Mesenchymal stem cell (in vitro differentiated cells and primary cell): Measurements from ENCODE around the gene SIGLEC11.

Source experiments
- DNase-seq: peaks from one replicate; pipeline ENCODE4 v3.0.0-alpha.2; 2013
- H2AFZ ChIP-seq: one replicate; pipeline ENCODE4 v1.6.1; 2013; ENCODE audit warnings: low read depth, mild to moderate bottlenecking, control low read depth, inconsistent platforms, low read length, moderate library complexity
- H2AK5ac ChIP-seq: 2 replicates; pipeline ENCODE4 v1.6.1; 2013; ENCODE audit warnings: low read length, moderate library complexity, mild to moderate bottlenecking, inconsistent platforms; ENCODE audit not compliant: severe bottlenecking
- H2BK120ac ChIP-seq: one replicate; pipeline ENCODE4 v1.6.1; 2013; ENCODE audit warnings: low read depth, mild to moderate bottlenecking, inconsistent platforms, low read length, moderate library complexity
- H2BK12ac ChIP-seq, 2 experiments: one replicate each; pipeline ENCODE4 v1.6.1; 2013; ENCODE audit warnings: inconsistent platforms in 2 of 2, low read length in 2 of 2, mild to moderate bottlenecking in 2 of 2, moderate library complexity in 2 of 2, control low read depth in 1 of 2
- H2BK15ac ChIP-seq: one replicate; pipeline ENCODE4 v1.6.1; 2013; ENCODE audit warnings: mild to moderate bottlenecking, low read depth, inconsistent platforms; ENCODE audit not compliant: poor library complexity, severe bottlenecking
- H2BK5ac ChIP-seq: 2 replicates; pipeline ENCODE4 v1.6.1; 2013; ENCODE audit warnings: low read depth, mild to moderate bottlenecking, low read length, control low read depth, inconsistent platforms; ENCODE audit not compliant: poor library complexity, severe bottlenecking
- H3K14ac ChIP-seq, 2 experiments: one replicate each; pipeline ENCODE4 v1.6.1; 2013; ENCODE audit warnings: inconsistent platforms in 2 of 2, low read length in 2 of 2, control low read depth in 1 of 2, mild to moderate bottlenecking in 1 of 2, moderate library complexity in 1 of 2
- H3K18ac ChIP-seq, 2 experiments: one replicate each; pipeline ENCODE4 v1.6.1; 2013; ENCODE audit warnings: inconsistent platforms in 2 of 2, low read length in 2 of 2, control low read depth in 1 of 2, low read depth in 1 of 2, mild to moderate bottlenecking in 1 of 2
- H3K23ac ChIP-seq, 2 experiments: one replicate each; pipeline ENCODE4 v1.6.1; 2013; ENCODE audit warnings: inconsistent platforms in 2 of 2, low read length in 2 of 2, mild to moderate bottlenecking in 2 of 2, moderate library complexity in 2 of 2, control low read depth in 1 of 2
- H3K27ac ChIP-seq: 2 replicates; pipeline ENCODE4 v1.5.1; 2013; ENCODE audit warnings: mild to moderate bottlenecking, moderate library complexity, low read length, control low read depth, inconsistent platforms; ENCODE audit not compliant: poor library complexity, severe bottlenecking
- H3K27me3 ChIP-seq, 2 experiments: 2 replicates each; pipeline versions ENCODE4 v1.6.1 to v1.7.0; 2013; ENCODE audit warnings: low read length in 2 of 2, mild to moderate bottlenecking in 2 of 2, moderate library complexity in 2 of 2, control low read depth in 1 of 2, inconsistent platforms in 1 of 2; ENCODE audit not compliant: control insufficient read depth in 1 of 2, insufficient read depth in 1 of 2
- H3K36me3 ChIP-seq, 2 experiments: 2 replicates each; pipeline versions ENCODE4 v1.6.1 to v1.7.0; 2013; ENCODE audit warnings: low read length in 2 of 2, control low read depth in 1 of 2, inconsistent platforms in 1 of 2, low read depth in 1 of 2, mild to moderate bottlenecking in 1 of 2; ENCODE audit not compliant: insufficient read depth in 2 of 2, control insufficient read depth in 1 of 2
- H3K4ac ChIP-seq, 2 experiments: one replicate each; pipeline ENCODE4 v1.6.1; 2013; ENCODE audit warnings: inconsistent platforms in 2 of 2, low read length in 2 of 2, mild to moderate bottlenecking in 2 of 2, moderate library complexity in 2 of 2, control low read depth in 1 of 2, low read depth in 1 of 2
- H3K4me1 ChIP-seq: 2 replicates; pipeline ENCODE4 v1.6.1; 2013; ENCODE audit warnings: low read depth, low read length, control low read depth; ENCODE audit not compliant: control insufficient read depth, insufficient read depth
- H3K4me2 ChIP-seq: 2 replicates; pipeline ENCODE4 v1.6.1; 2013; ENCODE audit warnings: low read length, mild to moderate bottlenecking, inconsistent platforms; ENCODE audit not compliant: poor library complexity, severe bottlenecking
- H3K4me3 ChIP-seq, 2 experiments: 2 replicates each; pipeline versions ENCODE4 v1.5.1 to v1.7.0; 2013; ENCODE audit warnings: low read length in 2 of 2, mild to moderate bottlenecking in 2 of 2, control low read depth in 1 of 2, low read depth in 1 of 2; ENCODE audit not compliant: insufficient read depth in 1 of 2
- H3K79me1 ChIP-seq: replicated peaks from 2 replicates; pipeline ENCODE4 v1.6.1; 2013; ENCODE audit warnings: mild to moderate bottlenecking, control low read depth, low read length, inconsistent platforms; ENCODE audit not compliant: poor library complexity, severe bottlenecking
- H3K9ac ChIP-seq: 2 replicates; pipeline ENCODE4 v1.7.0; 2013; ENCODE audit warnings: mild to moderate bottlenecking, low read length, moderate library complexity
- H3K9me3 ChIP-seq: 2 replicates; pipeline ENCODE4 v1.7.0; 2013; ENCODE audit warnings: mild to moderate bottlenecking, low read length; ENCODE audit not compliant: control insufficient read depth
- H4K8ac ChIP-seq: one replicate; pipeline ENCODE4 v1.6.1; 2013; ENCODE audit warnings: inconsistent platforms, mild to moderate bottlenecking, low read length, moderate library complexity
- H4K91ac ChIP-seq: one replicate; pipeline ENCODE4 v1.6.1; 2013; ENCODE audit warnings: mild to moderate bottlenecking, low read length, inconsistent platforms
- WGBS: methylation state at CpG from one replicate; pipeline ENCODE4 v1.1.7; 2013; ENCODE audit warnings: mixed read lengths; 5-methylcytosine and 5-hydroxymethylcytosine counted together

SIGLEC11 gene

DNA sequence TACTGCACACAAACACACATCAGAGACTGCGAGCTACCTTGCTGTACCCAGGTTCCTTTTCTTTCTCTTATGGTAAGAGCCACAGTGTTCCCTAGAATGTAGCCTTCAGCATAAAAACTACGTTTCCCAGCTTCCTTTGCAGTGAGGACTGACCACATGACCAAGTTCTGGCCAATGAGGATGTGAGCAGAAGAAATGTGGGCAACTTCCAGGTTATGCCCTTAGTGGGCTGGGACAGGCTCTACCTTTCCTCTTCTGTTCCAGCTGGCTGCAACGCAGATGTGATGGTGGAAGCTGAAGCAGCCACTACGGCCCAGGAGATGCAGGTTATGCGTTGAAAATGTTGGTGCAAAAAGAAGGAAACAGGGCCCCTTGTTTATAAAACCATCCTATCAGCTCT, 36.7 kb upstream of the SIGLEC11 start:
- no peak overlapping the region for H4K8ac ChIP-seq
- no peak overlapping the region for H2BK120ac ChIP-seq
- no peak overlapping the region for H2AFZ ChIP-seq
- H2BK15ac ChIP-seq, result no peak overlapping the region
- peaks cover 84 to 87% of the 10 kb centered on the region in 2 experiments for H3K36me3 ChIP-seq
- H3K79me1 ChIP-seq, result peaks cover 28% of the 10 kb centered on the region
- H2AK5ac ChIP-seq, result no peak overlapping the region
- H2BK5ac ChIP-seq, result no peak overlapping the region
- no peaks in the 10 kb centered on the region for H3K4me1 ChIP-seq
- WGBS, result 85% methylated on average over 4 of the region's 5 CpGs
- H3K4me3 ChIP-seq, result no peak overlapping the region
- H3K23ac ChIP-seq, result no peak overlapping the region
- no peak overlapping the region for H3K4me2 ChIP-seq
- H3K14ac ChIP-seq, result no peak overlapping the region
- H3K18ac ChIP-seq, result no peak overlapping the region
- no peaks in the 10 kb centered on the region for H3K27me3 ChIP-seq
- H3K9ac ChIP-seq, result no peak overlapping the region
- H3K9me3 ChIP-seq, result no peaks in the 10 kb centered on the region
- no peak overlapping the region for H3K27ac ChIP-seq
- peak overlapping the region in 1 of 2 experiments; percentile 8 for H2BK12ac ChIP-seq
- peak; percentile 29 for DNase-seq
- H4K91ac ChIP-seq, result no peak overlapping the region
- H3K4ac ChIP-seq, result no peak overlapping the region

DNA sequence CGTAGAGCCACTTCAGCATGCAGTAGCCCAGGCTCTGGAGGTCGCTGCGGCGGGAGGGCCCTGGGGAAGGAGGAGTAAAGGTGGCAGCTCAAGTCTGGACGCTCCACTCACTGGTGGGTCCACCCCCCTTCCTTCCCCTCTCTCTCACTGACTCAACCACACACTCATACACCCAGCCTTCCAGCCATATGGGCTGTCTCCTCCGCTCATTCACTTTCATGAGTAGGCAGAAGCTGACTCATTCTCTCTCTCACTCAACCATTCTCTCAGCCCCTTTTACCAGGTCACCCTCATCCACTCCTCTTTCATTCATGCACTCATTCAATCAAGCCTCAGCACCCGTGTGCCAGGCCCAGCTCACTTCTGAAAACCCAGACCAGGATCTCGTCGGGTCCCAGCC, 27.5 kb upstream of the SIGLEC11 start:
- no peak overlapping the region for H2BK5ac ChIP-seq
- no peak overlapping the region for H3K4me2 ChIP-seq
- H3K27ac ChIP-seq, result no peak overlapping the region
- H3K4ac ChIP-seq, result no peak overlapping the region
- no peak overlapping the region for H2AFZ ChIP-seq
- H3K18ac ChIP-seq, result no peak overlapping the region
- no peak overlapping the region for H2BK15ac ChIP-seq
- H3K27me3 ChIP-seq, result no peaks in the 10 kb centered on the region
- H3K79me1 ChIP-seq, result no peaks in the 10 kb centered on the region
- no peak overlapping the region for H2BK12ac ChIP-seq
- no peak overlapping the region for H3K9ac ChIP-seq
- H3K23ac ChIP-seq, result no peak overlapping the region
- H3K36me3 ChIP-seq, result peaks cover 70 to 88% of the 10 kb centered on the region in 2 experiments
- no peak overlapping the region for H3K4me3 ChIP-seq
- H2BK120ac ChIP-seq, result no peak overlapping the region
- DNase-seq, result peak; percentile 29
- H4K91ac ChIP-seq, result no peak overlapping the region
- H3K14ac ChIP-seq, result no peak overlapping the region
- H3K9me3 ChIP-seq, result no peaks in the 10 kb centered on the region
- no peak overlapping the region for H4K8ac ChIP-seq
- H3K4me1 ChIP-seq, result peaks cover 6% of the 10 kb centered on the region
- 81% methylated on average over 6 of the region's 9 CpGs for WGBS
- no peak overlapping the region for H2AK5ac ChIP-seq

DNA sequence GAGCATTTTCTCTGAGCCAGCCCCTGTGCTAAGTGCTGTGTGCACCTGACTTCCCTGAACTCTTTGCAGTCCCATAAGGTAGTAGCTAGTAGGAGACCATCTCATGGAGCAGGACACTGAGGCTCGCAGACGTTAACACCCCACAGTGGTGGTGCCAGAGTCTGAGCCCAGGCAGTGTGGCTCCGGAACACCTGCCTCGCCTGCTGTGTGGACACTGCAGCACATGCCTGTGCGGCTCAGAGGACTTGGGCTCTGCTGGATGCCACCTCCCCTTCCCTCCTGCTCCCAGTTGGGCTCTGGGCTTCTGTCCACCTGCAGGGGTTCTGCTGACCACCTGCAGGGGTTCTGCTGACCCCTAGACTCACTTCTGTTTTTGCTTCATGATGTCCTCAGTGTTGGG, 27.0 kb upstream of the SIGLEC11 start:
- H2BK15ac ChIP-seq, result no peak overlapping the region
- H3K4me3 ChIP-seq, result peak overlapping the region in 1 of 2 experiments; percentile 1
- H3K9me3 ChIP-seq, result no peaks in the 10 kb centered on the region
- no peak overlapping the region for H3K4me2 ChIP-seq
- no peaks in the 10 kb centered on the region for H3K79me1 ChIP-seq
- H2AK5ac ChIP-seq, result no peak overlapping the region
- H2BK12ac ChIP-seq, result no peak overlapping the region
- no peak for DNase-seq
- no peak overlapping the region for H3K27ac ChIP-seq
- no peak overlapping the region for H4K91ac ChIP-seq
- no peak overlapping the region for H4K8ac ChIP-seq
- no peak overlapping the region for H3K18ac ChIP-seq
- no peak overlapping the region for H3K9ac ChIP-seq
- H3K23ac ChIP-seq, result no peak overlapping the region
- H3K14ac ChIP-seq, result no peak overlapping the region
- no peak overlapping the region for H2BK5ac ChIP-seq
- no peak overlapping the region for H2BK120ac ChIP-seq
- no peak overlapping the region for H3K4ac ChIP-seq
- no peak overlapping the region for H2AFZ ChIP-seq
- H3K27me3 ChIP-seq, result no peaks in the 10 kb centered on the region
- 98% methylated on average over 5 of the region's 5 CpGs for WGBS
- H3K36me3 ChIP-seq, result peaks cover 70 to 84% of the 10 kb centered on the region in 2 experiments
- peaks cover 6% of the 10 kb centered on the region for H3K4me1 ChIP-seq

DNA sequence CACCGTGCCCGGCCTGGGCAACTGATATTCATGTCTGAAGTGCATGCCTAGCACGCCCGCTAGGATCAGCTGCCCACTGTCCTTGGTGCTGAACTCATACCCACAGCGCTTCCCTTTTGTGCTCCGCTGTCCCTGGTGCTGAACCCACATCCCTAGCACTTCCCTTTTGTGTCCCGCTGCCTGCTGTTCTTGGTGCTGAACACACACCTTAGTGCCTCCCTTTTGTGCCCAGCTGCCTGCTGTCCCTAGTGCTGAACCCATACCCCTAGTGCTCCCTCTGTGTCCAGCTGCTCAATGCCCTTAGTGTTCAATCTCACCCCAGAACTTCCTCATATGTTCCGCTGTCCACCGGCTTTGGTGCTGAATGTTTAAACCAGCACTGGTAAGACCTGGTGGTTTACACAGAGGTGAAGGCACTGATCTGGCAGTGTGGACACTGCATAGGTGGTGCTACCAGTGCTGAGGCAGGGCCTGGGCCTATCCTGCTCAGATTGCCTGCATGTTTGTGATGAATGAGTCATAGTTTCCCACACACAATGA, 26.3 kb upstream of the SIGLEC11 start:
- H3K23ac ChIP-seq, result no peak overlapping the region
- H3K14ac ChIP-seq, result no peak overlapping the region
- peak; percentile 90 for DNase-seq
- no peak overlapping the region for H3K4me2 ChIP-seq
- no peak overlapping the region for H3K4ac ChIP-seq
- peaks cover 66 to 79% of the 10 kb centered on the region in 2 experiments for H3K36me3 ChIP-seq
- H2BK5ac ChIP-seq, result no peak overlapping the region
- H3K9ac ChIP-seq, result no peak overlapping the region
- H3K27ac ChIP-seq, result no peak overlapping the region
- H4K8ac ChIP-seq, result no peak overlapping the region
- no peak overlapping the region for H2BK12ac ChIP-seq
- H3K79me1 ChIP-seq, result no peaks in the 10 kb centered on the region
- H3K4me1 ChIP-seq, result peaks cover 6% of the 10 kb centered on the region
- no peaks in the 10 kb centered on the region for H3K27me3 ChIP-seq
- WGBS, result 10% methylated on average over 7 of the region's 9 CpGs
- no peak overlapping the region for H2AFZ ChIP-seq
- H3K9me3 ChIP-seq, result no peaks in the 10 kb centered on the region
- no peak overlapping the region for H2AK5ac ChIP-seq
- H3K4me3 ChIP-seq, result no peak overlapping the region
- H4K91ac ChIP-seq, result no peak overlapping the region
- no peak overlapping the region for H2BK15ac ChIP-seq
- H2BK120ac ChIP-seq, result no peak overlapping the region
- no peak overlapping the region for H3K18ac ChIP-seq
